Lower lobe of right lung (tissue), 2 donors: ENCODE results near the gene KAT7. TPM values are rescaled to one million over a fixed set of nuclear protein-coding genes. Genes with fewer than 3 reads are reported as not detected.

ENCODE experiments used
- ATAC-seq, 2 donors: fragments of 200-7000 bp; cut with Tn5 transposase; one replicate each; pipeline ENCODE4 v1.9.1; 2020 to 2022; ENCODE audit warnings: mild to moderate bottlenecking in 2 of 2, moderate library complexity in 2 of 2
- DNase-seq: peaks from one replicate; pipeline ENCODE4 v3.0.0-alpha.2; 2020
- H3K27ac ChIP-seq: fragments of 200-600 bp; one replicate; pipeline ENCODE4 v1.8.0; 2022
- H3K27me3 ChIP-seq: fragments of 200-600 bp; one replicate; pipeline ENCODE4 v1.8.0; 2022; ENCODE audit warnings: low read depth
- H3K36me3 ChIP-seq: fragments of 200-600 bp; one replicate; pipeline ENCODE4 v1.8.0; 2022; ENCODE audit warnings: mild to moderate bottlenecking
- H3K4me1 ChIP-seq: fragments of 200-600 bp; one replicate; pipeline ENCODE4 v1.8.0; 2022
- H3K4me3 ChIP-seq: fragments of 200-600 bp; one replicate; pipeline ENCODE4 v1.8.0; 2022; ENCODE audit warnings: mild to moderate bottlenecking
- H3K9me3 ChIP-seq: fragments of 200-600 bp; one replicate; pipeline ENCODE4 v1.8.0; 2022
- intact Hi-C: fragments of 100-400 bp; cut with DNase I; formaldehyde crosslinking; loops from one replicate; pipeline ENCODE4 v1.11.0; 2022
- total RNA-seq: library from RNA; stranded (reverse); fragmentation: NEBNext Ultra II Directional; extraction: Animal tissue kit (Norgen Biotek cat#: 25700); gene quantifications from one replicate; pipeline ENCODE4 v1.2.1, GENCODE V29; 2021
- TF ChIP-seq, protein P1 (sequence below): fragments of 200-600 bp; IDR thresholded peaks from one replicate; pipeline ENCODE4 v1.8.0; 2022; ENCODE audit warnings: antibody characterized with exemption, mild to moderate bottlenecking
- donor health status: DM: no; HTN: yes; CAD: no; lungs with severe emphysema.

Gene KAT7
- total RNA-seq, 1 donor from 2014 or later, result 56.7 TPM

DNA sequence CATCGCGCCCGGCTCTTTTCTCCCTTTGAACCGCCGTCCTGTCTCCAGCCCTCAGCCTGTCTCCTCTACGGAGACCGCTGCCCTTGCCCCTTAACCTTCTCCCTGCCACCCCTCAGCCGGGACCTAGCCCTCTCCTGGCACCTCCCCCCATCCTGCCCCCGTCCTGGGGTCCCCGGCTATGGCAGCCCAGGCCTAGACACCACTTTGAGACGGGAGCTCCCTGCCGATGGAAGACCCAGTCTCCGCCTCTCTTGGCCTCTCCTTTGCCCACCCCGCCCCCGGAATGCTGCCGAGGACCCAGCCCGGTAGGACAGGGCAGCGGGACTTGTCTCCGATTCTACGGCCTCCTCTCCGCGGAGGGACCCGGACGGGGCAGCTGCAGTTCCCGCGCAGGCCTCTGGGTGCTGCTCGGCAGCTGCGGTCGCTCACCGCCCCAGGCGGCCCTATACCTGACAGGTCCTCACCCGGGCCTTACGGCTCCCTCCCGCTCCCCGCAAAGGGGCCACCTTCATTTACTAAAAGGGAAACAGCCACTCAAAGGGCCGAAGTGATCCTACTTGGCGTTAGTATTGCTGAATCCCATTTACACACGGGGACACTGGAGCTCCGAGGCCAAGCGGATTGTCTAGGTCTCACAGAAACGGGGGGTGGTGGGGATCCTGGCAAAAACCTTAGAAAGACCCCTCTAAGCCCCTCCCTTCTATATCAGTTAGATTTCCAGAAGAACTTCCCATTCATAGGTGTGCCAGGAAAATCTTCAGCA, 92.0 kb downstream of the KAT7 start:
- peak; percentile 87 for DNase-seq
- peaks cover 9% of the 10 kb centered on the region for H3K4me1 ChIP-seq
- TF ChIP-seq, protein P1, sequence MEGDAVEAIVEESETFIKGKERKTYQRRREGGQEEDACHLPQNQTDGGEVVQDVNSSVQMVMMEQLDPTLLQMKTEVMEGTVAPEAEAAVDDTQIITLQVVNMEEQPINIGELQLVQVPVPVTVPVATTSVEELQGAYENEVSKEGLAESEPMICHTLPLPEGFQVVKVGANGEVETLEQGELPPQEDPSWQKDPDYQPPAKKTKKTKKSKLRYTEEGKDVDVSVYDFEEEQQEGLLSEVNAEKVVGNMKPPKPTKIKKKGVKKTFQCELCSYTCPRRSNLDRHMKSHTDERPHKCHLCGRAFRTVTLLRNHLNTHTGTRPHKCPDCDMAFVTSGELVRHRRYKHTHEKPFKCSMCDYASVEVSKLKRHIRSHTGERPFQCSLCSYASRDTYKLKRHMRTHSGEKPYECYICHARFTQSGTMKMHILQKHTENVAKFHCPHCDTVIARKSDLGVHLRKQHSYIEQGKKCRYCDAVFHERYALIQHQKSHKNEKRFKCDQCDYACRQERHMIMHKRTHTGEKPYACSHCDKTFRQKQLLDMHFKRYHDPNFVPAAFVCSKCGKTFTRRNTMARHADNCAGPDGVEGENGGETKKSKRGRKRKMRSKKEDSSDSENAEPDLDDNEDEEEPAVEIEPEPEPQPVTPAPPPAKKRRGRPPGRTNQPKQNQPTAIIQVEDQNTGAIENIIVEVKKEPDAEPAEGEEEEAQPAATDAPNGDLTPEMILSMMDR, result peak; percentile 99
- H3K27me3 ChIP-seq, result peaks cover 52% of the 10 kb centered on the region
- ATAC-seq, result peak; percentile 95
- H3K4me3 ChIP-seq, result no peak overlapping the region
- H3K36me3 ChIP-seq, result no peaks in the 10 kb centered on the region
- intact Hi-C loops, result no loop called here
- no peak overlapping the region for H3K27ac ChIP-seq
- no peaks in the 10 kb centered on the region for H3K9me3 ChIP-seq

DNA sequence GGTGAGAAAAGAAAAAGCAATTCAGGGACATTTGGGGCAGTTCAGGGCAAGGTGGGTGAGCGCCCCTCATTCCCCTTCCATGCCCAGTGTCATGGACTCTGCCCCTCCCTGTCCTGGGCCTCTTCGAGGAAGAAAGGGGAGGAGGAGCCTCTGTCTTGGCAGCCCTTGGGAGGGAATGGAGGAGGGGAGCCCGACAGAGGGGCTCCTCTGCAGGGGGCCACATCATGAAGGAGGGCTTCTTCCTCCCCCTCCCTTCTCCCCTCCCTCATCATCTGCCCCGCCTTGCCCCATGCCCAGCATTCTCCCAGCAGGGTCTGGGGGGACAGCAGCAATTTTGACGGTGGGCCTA, 92.5 kb downstream of the KAT7 start:
- no peak overlapping the region for H3K27ac ChIP-seq
- ATAC-seq (peak in 1 of 2 donors; percentile 20), DNase-seq (no peak)
- intact Hi-C loops, result no loop called here
- no peak overlapping the region for H3K4me3 ChIP-seq
- peaks cover 52% of the 10 kb centered on the region for H3K27me3 ChIP-seq
- TF ChIP-seq, protein P1, result no peak
- no peaks in the 10 kb centered on the region for H3K36me3 ChIP-seq
- H3K9me3 ChIP-seq, result no peaks in the 10 kb centered on the region
- H3K4me1 ChIP-seq, result peaks cover 9% of the 10 kb centered on the region

DNA sequence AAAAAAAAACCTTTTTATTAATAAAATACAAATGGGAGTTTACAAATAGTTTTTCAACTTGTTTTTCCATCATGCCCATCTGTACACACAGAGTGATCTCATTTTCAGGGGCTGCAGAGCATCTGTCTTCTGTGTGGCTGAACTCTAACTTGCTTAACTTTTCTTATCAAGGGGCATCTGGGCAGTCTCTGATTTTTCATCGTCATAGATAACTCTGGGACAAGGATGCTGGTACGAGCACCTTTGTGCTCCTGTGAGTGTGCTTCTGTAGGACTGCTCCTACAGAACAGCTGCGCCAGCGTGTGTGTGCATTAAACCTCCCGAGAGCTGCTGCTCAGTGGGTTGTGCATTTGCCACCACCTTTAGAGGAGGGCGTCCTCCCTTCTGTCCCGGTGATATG, 94.0 kb downstream of the KAT7 start:
- Histone ChIP-seq H3K36me3 (no peaks in the 10 kb centered on the region), H3K4me3 (no peak overlapping the region), H3K27ac (no peak overlapping the region), H3K9me3 (no peaks in the 10 kb centered on the region), H3K4me1 (peaks cover 9% of the 10 kb centered on the region), H3K27me3 (peaks cover 54% of the 10 kb centered on the region)
- ATAC-seq, result no peak
- TF ChIP-seq, protein P1, result no peak
- no peak for DNase-seq
- intact Hi-C loops, result no loop called here

Other genes with a start within 250 kb of the KAT7 start
- 4.5 TPM for gene NXPH3, start 212.8 kb upstream of the KAT7 start, total RNA-seq
- gene SPOP, start 110.6 kb upstream of the KAT7 start, total RNA-seq, result 81.8 TPM
- 38.9 TPM for gene SLC35B1, start 80.7 kb upstream of the KAT7 start, total RNA-seq
- 16.4 TPM for gene FAM117A, start 24.6 kb upstream of the KAT7 start, total RNA-seq
- gene TAC4, start 59.4 kb downstream of the KAT7 start, total RNA-seq, result not detected
- 3.0 TPM for gene DLX4, start 180.5 kb downstream of the KAT7 start, total RNA-seq
- 0.38 TPM for gene DLX3, start 206.5 kb downstream of the KAT7 start, total RNA-seq